AG04449 (cell line): ENCODE results near the gene FOXL1.

ENCODE experiments used
- CTCF ChIA-PET: fragments of 350-600 bp; formaldehyde crosslinking; extraction: SDS; loops from one replicate; lab custom pipeline; 2021; ENCODE audit warnings: antibody characterized with exemption; lab: Yijun Ruan, JAX
- POLR2A ChIA-PET: fragments of 400-600, 350-600 bp; formaldehyde crosslinking; extraction: SDS; loops from one replicate; lab custom pipeline; 2020; ENCODE audit warnings: antibody characterized with exemption, inconsistent platforms; lab: Yijun Ruan, JAX
- DNase-seq: peaks from one replicate; pipeline ENCODE4 v3.0.0-alpha.2; 2010; ENCODE audit warnings: low read depth, low spot score
- H3K4me3 ChIP-seq: 2 replicates; pipeline ENCODE4 v1.5.1; 2011; ENCODE audit warnings: low read depth, mild to moderate bottlenecking, control low read depth, low read length
- CTCF ChIP-seq: IDR thresholded peaks from one replicate; pipeline ENCODE4 v1.5.1; 2011; ENCODE audit warnings: mild to moderate bottlenecking, moderate library complexity, low read length, control low read depth, inconsistent platforms; ENCODE audit not compliant: insufficient read depth; ENCODE audit errors: missing control alignments

Gene FOXL1

DNA sequence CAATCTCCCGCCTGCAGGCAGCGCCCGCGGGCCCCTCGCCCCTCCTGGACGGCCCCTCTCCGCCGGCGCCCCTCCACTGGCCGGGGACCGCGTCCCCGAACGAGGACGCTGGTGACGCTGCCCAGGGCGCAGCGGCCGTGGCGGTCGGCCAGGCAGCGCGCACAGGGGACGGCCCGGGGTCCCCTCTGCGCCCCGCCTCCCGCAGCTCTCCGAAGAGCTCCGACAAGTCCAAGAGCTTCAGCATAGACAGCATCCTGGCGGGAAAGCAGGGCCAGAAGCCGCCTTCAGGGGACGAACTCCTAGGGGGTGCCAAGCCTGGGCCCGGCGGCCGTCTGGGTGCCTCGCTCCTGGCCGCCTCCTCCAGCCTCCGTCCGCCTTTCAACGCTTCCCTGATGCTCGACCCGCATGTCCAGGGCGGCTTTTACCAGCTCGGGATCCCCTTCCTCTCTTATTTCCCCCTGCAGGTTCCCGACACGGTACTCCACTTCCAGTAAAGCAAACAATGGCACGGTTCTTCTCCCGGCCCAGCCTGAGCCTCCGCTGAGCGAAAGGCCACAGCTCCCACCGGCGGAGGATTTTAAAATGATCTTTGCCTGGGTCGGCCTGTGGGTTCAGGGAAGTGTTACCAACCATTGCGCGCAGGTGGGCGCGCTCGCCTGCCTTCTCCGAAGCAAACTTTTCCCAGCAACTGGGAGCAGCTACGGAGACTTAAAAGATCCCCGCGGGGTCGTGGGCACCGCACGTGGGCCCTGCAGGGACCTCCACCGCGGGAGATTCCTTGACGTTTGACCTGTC lies 1.1 kb downstream of the FOXL1 start:
- no peak for DNase-seq
- peak overlapping the region; percentile 55 for H3K4me3 ChIP-seq
- POLR2A ChIA-PET: interaction anchor here (1.2 to 2.5 kb wide), 3 partner anchors 9 to 373 kb away, joined by 3 to 15 read pairs (median 3); no protein-coding TSS in a partner anchor

DNA sequence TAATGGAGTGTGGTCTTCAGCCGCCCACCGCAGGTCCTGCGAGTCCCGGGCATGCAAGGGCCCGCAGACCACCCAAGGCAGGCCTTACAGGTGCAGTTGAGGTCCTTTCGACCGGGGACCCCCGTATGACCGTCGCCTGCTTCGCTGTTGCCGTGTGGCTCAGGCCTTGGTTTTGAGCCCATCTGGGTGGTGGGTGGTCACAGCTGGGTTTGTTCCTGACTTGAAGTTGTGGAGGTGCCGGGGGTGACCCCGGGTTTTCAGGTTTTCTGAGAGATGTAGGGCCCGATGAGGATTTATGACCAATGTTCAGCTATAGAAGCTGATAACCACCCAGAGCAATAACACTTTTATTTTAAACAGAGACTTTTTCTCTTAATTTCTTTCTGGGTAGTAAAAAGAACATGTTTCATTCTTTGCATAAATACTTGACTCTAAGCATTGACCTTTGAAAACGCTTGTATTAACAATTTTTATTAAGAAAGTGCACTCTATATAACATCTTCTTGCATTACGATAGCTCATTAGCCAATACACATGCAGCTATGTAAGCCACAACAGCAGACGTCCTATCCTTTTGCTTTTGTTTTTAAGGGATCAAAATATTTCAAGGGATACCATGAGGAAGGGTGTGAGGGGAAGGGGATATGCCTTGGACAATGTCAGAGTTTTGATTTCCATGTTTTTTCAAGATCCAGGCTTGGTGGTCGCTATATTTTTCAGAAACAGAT lies 1.9 kb downstream of the FOXL1 start:
- no peak for TF ChIP-seq CTCF
- H3K4me3 ChIP-seq: peak overlapping the region; percentile 55
- ChIA-PET CTCF (interaction anchor here (1.2 to 2.6 kb wide), 7 partner anchors 9 to 482 kb away, joined by 3 to 13 read pairs (median 4); no protein-coding TSS in a partner anchor), POLR2A (interaction anchor here (0.6 to 1.2 kb wide), 3 partner anchors 9 to 257 kb away, joined by 3 read pairs; no protein-coding TSS in a partner anchor)
- no peak for DNase-seq

More for the DNA sequence above, 1.1 kb downstream of the FOXL1 start:
- TF ChIP-seq CTCF: no peak
- CTCF ChIA-PET: interaction anchor here (0.7 to 2.6 kb wide), 8 partner anchors 9 to 483 kb away, joined by 3 to 13 read pairs (median 4); no protein-coding TSS in a partner anchor

DNA sequence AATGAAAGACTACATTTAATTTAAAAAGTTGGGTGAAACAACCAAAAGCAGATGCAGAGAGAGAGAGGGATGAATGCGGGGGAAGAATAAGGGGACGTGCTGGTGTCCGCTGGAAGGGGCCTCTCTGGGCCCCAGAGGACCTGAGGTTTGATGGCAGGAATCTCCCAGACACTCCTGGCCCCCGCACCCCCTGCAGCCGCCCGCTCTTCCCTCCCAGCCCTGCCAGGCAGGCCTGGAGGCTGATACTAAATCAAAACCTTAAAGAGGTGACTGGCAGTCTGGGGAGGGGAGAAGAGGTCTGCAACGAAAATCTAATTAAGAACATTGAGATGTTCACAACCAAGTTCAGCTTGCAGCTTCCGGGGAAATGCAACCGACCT lies 2.4 kb downstream of the FOXL1 start:
- ChIA-PET CTCF (interaction anchor here (1.3 to 2.6 kb wide), 5 partner anchors 10 to 482 kb away, joined by 3 to 13 read pairs (median 7); no protein-coding TSS in a partner anchor), POLR2A (interaction anchor here (0.7 to 1.2 kb wide), 2 partner anchors 10 to 256 kb away, joined by 3 read pairs; no protein-coding TSS in a partner anchor)
- peak overlapping the region; percentile 55 for H3K4me3 ChIP-seq
- no peak for TF ChIP-seq CTCF
- no peak for DNase-seq

DNA sequence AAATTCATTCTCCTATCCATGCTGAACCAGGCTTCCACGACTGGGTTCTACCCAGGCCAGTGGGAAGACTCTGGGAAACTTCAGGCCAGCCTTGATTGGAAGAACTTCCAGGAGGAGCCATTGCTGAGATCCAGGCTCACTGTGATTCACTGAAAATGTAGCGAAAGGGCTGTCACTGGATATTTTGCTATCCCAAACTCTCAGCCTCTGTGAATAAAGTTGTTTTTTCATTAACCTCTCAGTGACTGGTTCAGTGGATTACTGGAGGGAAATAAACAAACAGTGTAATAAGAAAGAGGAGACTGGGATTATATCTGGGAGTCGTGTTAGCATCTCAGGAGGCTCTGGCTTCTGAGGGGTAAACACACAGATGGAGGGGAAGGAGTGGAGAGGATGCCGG lies 3.1 kb downstream of the FOXL1 start:
- DNase-seq: no peak
- ChIA-PET CTCF (interaction anchor here (1.0 to 2.6 kb wide), 8 partner anchors 11 to 482 kb away, joined by 3 to 11 read pairs (median 4); no protein-coding TSS in a partner anchor), POLR2A (interaction anchor here (1.2 kb wide), 1 partner anchor 8 kb away, joined by 3 read pairs; no protein-coding TSS in a partner anchor)
- no peak for TF ChIP-seq CTCF
- H3K4me3 ChIP-seq: peak overlapping the region; percentile 37

DNA sequence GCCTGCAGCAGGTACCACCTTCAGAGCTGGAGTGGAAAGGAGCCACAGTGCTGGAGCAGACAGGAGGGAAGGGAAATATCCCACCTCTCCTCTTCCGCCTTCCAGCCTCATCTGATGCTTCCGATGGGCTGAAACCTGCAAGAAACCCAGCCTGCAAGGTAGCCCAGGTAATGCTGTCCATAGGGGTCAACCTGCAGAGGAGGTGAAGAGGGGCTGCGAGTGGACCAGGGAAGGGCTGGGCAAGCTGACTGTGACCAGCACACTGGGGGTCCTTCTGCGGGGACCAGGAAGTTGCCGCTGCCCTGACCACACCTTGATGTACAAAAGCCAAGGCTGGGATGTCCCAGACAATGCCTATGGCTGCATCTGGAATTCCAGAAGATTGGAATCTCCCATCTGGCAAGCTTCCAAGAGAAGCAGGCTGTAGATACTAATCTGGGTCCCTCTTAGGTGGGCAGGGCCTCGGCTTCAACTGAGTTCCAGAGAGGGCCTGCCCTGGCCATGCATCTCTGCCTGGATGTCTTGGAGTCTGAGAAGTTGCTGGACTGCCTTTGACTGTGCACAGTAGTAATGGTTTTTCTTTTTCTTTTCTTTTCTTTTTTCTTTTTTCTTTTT lies 5.8 kb downstream of the FOXL1 start:
- no peak for TF ChIP-seq CTCF
- DNase-seq: no peak
- no peak overlapping the region for H3K4me3 ChIP-seq
- ChIA-PET CTCF (interaction anchor here (0.8 to 1.9 kb wide), 5 partner anchors 10 to 695 kb away, joined by 3 to 7 read pairs (median 3); no protein-coding TSS in a partner anchor), POLR2A (interaction anchor here (1.0 kb wide), 1 partner anchor 84 kb away, joined by 3 read pairs; no protein-coding TSS in a partner anchor)
